Retina (tissue), 1 donor: Measurements from ENCODE around the gene SCIMP.
"Not testable (repeated sequence)": the region's sequence is repeated elsewhere in the genome, so short reads cannot be mapped to it uniquely, and the experiment has no call there.

ENCODE experiments used
- DNase-seq: peaks from one replicate; pipeline ENCODE4 v3.0.0-alpha.2; 2016

SCIMP gene

DNA sequence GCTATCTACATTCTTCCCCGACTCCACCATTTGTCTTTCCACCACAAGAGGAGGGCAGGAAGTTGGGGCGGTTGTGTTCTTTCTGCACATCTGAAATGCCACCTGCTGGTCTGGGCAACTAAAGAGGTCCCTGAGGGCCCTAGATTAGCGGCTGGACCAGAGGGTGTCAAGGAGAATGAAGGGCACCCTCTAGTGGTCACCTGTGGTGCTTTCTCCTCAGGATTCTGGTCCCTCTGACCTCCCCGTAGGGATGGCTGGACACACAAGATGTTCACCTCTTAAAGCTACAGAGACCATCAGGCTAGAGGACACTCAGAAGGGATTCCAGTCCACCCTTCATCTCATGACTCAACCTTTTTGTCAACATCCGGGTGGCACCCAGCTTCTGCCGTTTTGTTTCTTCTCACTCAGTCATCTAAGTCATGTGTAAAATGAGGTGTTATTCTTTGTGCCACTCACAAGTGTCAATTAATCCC is 2.9 kb upstream of the SCIMP start:
- peak; percentile 28 for DNase-seq

- DNase-seq = no peak
Measured at GRCh38 chr17:5236938-5237540, 2.4 kb upstream of the SCIMP start.

DNA sequence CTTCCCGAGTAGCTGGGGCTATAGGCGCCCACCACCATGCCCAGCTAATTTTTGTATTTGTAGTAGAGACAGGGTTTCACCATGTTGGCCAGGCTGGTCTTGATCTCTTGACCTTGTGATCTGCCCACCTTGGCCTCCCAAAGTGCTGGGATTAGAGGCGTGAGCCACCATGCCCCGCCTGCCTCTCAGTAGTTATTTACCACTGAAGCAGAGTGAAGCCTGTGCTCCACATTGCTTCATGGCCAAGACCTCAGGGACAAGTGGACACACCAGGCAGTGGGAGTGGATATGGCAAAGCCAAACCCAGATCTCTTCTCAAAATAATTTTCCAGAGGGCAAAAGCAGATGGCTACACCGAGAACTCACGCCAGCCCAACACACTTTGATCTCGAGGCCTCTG is 1.2 kb downstream of the SCIMP start:
- not testable (repeated sequence) for DNase-seq

- DNase-seq = no peak
Measured at GRCh38 chr17:5226940-5227878, 7.5 kb downstream of the SCIMP start.

GRCh38 chr17:5225668-5226457 is 8.8 kb downstream of the SCIMP start:
- DNase-seq = no peak

- not testable (repeated sequence) for DNase-seq
Measured at GRCh38 chr17:5221912-5222311, 12.7 kb downstream of the SCIMP start.

GRCh38 chr17:5220074-5220473 is 14.6 kb downstream of the SCIMP start:
- no peak for DNase-seq

DNA sequence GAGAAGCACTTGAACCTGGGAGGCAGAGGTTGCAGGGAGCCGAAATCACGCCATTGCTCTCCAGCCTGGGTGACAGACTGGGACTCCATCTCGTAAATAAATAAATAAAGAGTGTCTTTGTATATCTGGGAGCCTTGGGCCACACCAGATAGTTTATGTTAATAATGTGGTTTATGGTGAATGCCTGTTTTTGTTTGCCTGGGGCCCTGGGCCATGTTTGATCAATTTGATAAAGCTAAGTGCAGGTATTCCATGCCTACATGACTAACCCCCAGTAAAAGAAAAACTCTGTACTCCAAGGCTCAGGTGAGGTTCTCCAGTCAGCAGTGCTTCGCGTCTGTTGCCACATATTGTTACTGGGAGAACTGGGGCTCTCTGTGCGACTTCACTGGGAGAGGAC is 15.1 kb downstream of the SCIMP start:
- DNase-seq = no peak

DNA sequence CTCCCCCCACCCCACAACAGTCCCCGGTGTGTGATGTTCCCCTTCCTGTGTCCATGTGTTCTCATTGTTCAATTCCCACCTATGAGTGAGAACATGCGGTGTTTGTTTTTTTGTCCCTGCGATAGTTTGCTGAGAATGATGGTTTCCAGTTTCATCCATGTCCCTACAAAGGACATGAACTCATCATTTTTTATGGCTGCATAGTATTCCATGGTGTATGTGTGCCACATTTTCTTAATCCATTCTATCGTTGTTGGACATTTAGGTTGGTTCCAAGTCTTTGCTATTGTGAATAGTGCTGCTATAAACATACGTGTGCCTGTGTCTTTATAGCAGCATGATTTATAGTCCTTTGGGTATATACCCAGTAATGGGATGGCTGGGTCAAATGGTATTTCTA is 17.1 kb downstream of the SCIMP start:
- not testable (repeated sequence) for DNase-seq

DNA sequence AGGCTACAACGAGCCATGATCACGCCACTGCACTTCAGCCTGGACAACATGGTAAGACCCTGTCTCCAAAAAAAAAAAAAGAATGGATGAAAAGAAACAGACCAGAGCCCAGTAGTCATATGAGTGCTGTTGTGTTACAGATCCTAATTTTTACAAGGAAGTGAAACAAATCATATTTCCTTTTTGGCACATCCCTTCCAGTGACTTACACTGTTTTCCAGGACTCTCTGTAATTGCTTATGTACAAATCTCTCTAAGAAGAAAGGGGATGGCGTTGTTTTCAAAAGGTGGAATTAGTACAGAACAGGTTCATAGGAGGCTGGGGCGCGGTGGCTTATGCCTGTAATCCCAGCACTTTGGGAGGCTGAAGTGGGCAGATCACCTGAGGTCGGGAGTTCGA is 23.2 kb downstream of the SCIMP start:
- no peak for DNase-seq

DNA sequence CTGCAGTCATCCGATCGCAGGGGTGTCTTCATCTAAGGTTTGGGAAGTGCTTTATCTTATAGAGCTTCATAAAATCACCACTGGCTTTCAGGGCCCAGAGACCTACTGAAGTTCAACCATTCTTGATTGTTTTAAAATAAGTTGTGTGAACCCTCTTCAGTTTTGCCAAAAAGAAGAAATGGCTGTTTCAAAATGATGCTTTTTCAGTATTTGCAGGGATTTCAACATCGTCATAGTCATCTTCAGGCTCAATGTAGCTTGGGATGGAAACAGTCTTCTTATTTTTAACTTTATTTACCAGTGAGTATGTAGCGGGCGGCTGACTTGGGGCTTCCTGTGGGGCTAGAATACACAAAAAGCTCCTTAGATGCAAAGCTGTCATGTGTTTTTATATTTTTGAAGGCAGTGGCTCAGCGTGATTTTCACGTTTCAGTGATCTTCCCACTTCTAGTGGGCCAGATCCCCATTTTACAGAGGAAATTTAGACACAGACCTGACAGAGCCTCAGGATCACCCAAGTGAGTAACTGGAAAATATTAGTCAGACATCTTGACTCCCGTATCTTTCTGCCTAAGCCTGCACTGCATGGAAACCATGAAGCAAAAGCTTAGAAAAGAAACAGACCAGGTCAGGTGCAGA is 23.9 kb downstream of the SCIMP start:
- DNase-seq = no peak

- DNase-seq = no peak
Measured at GRCh38 chr17:5210091-5210490, 24.6 kb downstream of the SCIMP start.

DNA sequence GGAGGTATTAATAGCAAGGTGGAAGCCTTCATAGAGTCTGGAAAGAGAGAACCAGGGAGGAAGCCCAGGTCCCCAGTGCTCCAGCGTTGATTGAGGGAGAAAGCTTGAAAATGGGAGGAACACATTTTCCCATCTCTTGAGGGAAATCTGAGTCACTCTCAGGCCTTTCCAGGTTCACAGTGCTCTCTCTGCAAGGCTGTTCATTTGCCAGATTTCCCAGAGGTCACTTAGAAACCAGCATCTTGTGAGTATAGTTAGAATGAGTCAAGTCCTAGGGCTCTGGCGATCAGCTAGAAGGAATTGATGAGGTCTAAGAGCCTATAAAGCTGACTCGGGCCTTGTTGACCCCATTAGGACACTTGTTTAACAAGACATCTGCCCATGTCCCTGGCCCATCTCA is 25.3 kb downstream of the SCIMP start:
- no peak for DNase-seq

GRCh38 chr17:5203908-5204294 is 30.8 kb downstream of the SCIMP start:
- DNase-seq = no peak

DNA sequence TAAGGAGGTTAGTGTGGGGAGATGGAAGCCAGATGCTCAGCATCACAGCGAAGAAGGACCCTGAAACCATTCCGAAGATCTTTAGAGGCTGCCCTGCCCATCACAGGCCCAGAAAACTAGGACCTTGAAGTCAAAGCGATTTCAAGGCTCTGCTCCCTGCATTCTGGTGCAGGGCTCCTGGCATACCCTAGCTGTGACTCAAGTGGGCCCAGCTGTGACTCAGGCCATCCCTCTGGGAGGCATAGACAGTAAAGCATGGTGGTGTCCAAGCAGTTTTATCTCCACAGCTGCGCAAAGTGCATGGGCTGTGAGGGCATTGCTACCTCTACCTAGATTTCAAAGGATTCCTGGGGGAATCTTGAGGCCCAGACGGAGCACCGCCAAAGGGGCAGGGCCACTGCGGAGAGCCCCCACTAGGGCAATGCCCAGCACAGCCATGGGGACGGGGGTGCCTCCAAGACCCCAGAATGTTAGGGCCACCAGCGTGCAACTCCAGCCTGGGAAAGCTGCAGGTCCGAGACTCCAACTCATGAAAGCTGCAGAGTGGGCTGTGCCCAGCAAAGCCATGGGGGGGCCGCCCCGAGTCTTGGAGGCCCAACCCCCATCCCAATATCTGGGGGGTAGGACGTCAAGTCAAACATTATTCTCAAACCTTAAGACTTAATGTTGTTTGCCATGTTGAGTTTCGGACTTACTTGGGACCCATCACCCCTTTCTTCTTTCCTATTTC is 31.3 kb downstream of the SCIMP start:
- DNase-seq = no peak

GRCh38 chr17:5201011-5201410 is 33.6 kb downstream of the SCIMP start:
- DNase-seq = no peak

GRCh38 chr17:5200360-5200759 is 34.3 kb downstream of the SCIMP start:
- no peak for DNase-seq

- no peak for DNase-seq
Measured at GRCh38 chr17:5198472-5198871, 36.2 kb downstream of the SCIMP start.

- no peak for DNase-seq
Measured at GRCh38 chr17:5194346-5194745, 40.3 kb downstream of the SCIMP start.

- peak; percentile 97 for DNase-seq
Measured at GRCh38 chr17:5191541-5192417, 42.9 kb downstream of the SCIMP start, which contains the start of gene ZNF594. Gene ZNF594 (minus strand): TSS chr17:5191868. CDS start chr17:5184256, 7,612 bp downstream.

DNA sequence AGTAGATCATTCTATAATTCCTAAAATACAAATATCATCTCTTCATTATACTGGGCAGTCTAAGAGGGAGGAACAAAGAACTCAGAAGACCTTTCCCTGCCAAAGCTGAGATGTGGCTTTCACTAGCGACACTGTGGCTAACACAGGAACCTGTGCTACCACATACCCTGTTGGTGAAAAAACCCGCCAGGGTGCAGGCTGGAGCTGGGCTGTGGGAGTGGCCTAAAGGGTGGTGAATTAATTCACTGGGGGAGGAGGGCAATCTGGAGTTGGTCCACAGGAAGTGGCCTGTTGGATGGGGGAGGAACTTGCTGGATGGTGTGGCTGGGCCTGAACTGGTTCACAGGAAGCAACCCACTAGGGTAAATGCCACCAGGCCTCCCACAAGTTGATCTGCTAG is 50.4 kb downstream of the SCIMP start:
- DNase-seq = no peak
